Activated gamma-delta T cell treated with Interleukin-2 at 50 U/mL for 16 hours (primary cell): ENCODE results near the gene APBB2.

Source experiments
- DNase-seq: peaks from one replicate; pipeline ENCODE4 v3.0.0-alpha.2; 2020

Gene APBB2

GRCh38 chr4:41185614-41186592, 28.4 kb downstream of the APBB2 start:
- DNase-seq = no peak

DNA sequence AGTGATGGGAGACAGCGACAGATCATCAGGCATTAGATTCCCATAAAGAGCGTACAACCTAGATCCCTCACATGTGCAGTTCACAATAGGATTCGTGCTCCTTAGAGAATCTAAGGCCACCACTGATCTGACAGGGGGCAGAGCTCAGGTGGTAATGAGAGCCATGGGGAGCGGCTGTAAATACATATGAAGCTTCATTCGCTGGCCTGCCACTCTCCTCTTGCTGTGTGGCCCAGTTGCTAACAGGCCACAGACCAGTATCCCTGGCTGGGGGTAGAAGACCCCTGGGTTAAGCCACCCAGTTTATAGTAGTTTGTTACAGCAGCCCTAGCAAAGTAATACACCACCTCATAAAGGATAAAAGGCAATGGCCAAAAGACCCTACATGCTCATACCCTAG, 30.3 kb downstream of the APBB2 start:
- no peak for DNase-seq

- no peak for DNase-seq
Observed at GRCh38 chr4:41183021-41183553, 31.3 kb downstream of the APBB2 start.

- DNase-seq = no peak
Observed at GRCh38 chr4:41181037-41181436, 33.3 kb downstream of the APBB2 start.

GRCh38 chr4:41179498-41180195, 34.7 kb downstream of the APBB2 start:
- no peak for DNase-seq

DNA sequence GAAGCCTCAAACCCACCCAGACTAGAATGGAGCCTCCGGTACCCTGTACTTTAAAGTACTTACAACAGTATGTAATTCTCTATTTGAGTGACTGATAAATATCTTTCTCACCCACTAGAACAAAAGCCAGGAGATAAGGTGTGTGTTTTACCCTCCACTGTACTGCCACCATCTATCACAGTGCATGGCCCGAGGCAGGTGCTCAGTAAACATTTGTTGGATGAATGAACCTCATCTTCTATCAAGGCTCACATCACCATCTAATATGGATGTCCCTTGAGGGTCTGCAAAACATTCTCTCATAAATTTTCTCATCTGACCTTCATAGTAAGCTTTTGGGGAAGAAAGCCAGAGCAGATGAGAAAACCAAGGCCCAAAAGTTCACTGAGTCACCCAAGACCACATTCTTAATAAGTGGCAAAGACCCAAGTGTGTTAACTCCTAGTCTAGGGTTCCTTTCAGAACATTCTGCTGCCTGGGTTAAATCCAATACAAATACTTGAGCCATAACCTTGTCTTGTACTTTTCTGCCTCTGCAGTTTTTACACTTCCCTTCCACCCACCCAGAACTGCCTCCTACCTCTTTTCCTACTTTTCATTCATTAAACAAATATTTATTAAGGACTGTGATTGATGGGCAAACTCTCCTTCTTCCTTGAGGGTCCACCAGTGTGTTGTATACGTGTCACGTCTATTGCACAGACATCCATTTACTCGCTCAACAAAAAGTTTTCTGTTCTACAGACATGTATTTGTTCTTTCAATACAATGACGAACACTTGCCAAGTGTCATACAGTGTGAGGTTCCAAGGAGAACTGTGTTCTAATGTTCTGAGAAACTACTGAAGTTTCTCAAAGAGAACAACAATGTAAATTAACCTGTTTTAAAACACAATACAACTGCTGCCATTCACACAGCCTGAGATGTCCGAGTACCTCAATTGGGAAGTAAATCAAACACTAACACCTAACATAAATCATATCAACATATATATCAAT, 35.7 kb downstream of the APBB2 start:
- DNase-seq = no peak

DNA sequence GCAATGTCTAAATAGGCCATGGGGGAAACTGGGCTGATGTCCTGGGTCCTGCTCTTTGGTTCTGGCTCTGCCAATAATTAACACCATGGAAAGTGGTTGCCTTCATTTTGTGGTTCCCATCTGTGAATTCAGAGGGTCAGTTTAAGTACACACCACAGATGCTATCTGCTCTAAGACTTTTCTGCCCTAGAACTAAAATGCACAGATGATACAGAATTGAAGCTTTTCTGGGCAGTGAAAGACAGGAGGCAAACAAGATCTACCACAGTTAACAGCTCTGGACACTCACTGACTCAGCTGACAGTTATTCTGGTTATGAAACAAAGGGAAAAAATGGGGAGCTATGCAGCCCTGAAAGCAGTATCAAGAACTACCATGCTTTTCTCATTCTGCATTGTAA, 37.3 kb downstream of the APBB2 start:
- DNase-seq = no peak

DNA sequence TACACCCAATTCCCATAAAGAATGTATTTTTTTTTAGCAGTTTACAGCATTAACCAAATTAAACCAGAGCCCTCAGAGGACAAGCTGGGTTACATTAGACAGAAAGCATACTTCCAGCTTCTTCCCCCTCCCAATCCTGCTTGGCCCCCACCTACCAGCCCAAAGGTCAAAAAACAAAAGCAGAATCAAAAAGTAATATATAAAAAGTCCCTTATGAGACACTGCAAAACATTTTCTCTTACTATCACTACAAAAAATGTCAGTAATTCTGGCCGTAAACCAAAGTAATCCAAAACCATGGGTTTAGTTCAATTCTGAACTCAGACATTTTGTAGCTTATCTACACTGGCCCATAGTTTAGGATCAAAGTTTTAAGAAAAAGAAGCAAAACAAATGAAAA, 38.0 kb downstream of the APBB2 start:
- DNase-seq = no peak

DNA sequence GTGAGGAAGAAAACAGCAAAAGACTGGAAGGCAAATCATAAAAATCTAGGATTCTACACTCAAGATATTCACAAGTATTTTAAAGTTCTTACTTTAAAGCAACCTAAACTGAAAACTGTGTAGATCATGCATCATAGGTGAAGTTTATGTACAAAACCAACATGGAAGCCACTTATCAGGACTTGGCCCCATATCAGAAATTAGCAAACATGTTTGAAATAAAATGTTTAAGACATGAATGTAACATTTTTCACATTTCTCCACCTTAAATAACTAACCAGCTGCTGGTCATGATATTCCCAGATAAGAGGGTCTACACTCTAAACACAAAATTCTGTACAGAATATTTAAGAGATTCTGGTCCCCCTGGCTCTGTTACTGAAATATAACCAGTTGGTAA, 38.5 kb downstream of the APBB2 start:
- no peak for DNase-seq

- DNase-seq = no peak
Observed at GRCh38 chr4:41174444-41174843, 39.9 kb downstream of the APBB2 start.

DNA sequence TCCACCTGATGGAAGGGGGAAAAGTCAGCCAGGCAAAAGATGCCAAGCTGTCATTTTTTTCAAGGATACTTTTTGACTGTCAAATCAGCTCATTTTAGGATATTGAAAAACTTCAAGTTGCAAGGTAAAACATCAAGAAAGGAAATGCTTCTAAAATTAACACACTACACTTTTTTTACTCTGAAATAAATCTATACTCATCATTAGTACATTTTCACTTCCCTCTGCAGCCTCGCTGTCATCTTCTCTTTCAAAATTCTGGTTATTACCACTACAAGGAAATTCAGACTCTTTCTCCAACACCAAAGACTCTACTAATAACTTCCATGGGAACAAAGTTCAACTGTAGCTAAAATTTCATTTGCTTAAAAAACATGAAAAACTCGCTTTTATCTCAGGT, 41.6 kb downstream of the APBB2 start:
- DNase-seq = no peak

GRCh38 chr4:41169256-41169800, 45.0 kb downstream of the APBB2 start:
- no peak for DNase-seq

DNA sequence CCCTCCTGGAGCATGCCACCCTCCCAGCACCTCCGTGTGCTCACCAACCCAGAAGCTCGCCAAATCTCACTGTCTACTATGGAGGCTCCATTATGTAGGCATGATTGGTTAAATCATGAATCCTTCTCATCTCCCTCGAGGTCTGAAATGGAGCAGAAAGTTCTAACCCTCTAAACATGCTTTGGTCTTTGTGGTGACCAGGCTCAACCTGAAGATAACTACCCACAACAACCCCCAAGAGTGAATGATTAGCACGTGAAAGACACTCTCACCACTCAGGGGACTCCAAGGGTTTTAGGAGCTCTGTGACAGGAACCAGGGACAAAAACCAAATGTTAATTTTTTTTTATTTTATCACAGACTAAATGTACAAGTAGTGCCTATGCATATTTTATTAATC, 47.2 kb downstream of the APBB2 start:
- no peak for DNase-seq

DNA sequence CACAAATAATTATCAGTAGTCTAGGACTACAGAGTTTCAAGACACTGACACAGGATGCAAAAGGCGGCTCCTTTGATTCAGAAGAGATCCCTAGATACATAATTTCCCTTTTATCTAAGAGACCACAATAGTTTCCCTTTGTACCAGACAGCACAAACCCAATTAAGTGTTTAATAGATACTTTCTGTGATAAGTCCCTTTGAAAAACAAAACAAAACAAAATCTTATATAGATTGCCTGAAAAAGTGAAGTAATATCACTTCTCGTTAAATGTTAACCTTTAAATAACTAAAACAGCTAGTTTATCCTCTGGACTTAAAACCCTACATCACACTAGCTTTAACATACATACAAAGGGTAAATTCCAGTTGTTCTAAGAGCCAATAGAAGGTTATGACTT, 49.9 kb downstream of the APBB2 start:
- DNase-seq = no peak

DNA sequence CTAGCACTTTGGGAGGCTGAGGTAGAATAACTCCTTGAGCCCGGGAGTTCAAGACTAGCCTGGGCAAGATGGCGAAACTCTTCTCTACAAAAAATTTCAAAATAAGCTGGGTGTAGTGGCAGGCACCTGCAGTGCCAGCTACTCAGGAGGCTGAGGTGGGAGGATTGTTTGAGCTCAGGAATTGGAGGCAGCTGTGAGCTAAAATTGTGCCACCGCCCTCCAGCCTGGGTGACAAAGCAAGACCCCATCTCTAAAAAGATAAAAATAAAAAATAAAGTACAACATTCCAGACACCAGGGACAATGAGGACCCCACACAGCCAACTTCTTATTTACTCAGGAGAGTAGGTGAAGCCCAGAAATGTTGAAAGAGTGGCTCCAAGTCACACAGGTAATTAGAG, 53.0 kb downstream of the APBB2 start:
- no peak for DNase-seq

DNA sequence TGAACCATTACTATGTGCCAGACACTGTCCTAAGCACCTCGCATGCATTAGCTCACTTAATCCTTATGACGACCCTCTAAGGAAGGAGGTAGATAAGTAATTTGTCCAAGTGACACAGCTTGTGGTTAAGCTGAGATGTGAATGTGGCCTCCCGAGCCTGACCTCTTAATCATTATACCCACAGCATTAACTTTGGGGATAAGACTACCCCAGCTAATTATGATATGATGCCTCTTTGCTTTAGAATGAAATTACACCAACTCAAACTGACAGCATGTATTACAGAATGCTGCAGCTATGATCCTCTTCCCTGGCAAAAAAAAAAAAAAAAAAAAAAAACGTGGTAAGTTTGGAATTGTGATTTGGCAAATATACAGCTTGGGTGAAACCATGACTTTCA, 53.5 kb downstream of the APBB2 start:
- DNase-seq = no peak

- no peak for DNase-seq
Observed at GRCh38 chr4:41160012-41160789, 54.1 kb downstream of the APBB2 start.

DNA sequence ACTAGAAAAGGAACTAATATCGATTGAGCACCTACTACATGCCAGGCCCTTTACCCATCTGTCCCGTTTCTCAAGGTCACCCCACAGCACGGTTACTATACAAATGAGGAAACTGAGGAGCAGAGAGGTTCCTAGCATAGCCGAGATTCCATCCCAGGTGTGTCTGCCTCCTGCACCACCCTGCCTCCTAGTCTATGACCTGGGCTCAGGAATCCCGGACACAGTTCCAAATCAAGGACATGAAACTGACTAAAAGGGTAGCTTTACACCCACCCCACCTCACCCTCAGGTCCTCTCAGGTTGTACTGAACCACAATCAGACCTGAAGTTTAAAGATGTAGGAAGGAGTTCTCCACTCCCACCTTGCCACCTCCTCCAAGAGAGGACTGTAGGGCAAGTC, 55.6 kb downstream of the APBB2 start:
- no peak for DNase-seq

GRCh38 chr4:41158274-41158673, 56.1 kb downstream of the APBB2 start:
- no peak for DNase-seq

DNA sequence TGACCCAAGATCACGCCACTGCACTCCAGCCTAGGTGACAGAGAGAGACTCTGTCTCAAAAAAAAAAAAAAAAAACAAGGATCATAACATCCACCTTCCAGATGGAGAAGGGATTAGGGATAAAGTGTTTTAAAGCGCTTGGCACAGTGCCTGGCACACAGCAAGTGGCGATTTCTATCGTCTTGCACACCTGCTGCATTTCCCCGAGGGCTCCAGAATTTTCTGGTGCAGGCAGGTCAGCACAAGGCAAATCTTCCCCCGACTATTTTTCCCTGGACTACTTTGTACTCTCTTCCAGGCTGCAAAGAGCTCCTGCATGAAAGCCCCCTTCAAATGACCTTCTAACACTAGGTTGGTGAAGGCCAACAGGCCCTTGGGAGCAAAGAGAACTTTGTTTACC, 57.3 kb downstream of the APBB2 start:
- no peak for DNase-seq

DNA sequence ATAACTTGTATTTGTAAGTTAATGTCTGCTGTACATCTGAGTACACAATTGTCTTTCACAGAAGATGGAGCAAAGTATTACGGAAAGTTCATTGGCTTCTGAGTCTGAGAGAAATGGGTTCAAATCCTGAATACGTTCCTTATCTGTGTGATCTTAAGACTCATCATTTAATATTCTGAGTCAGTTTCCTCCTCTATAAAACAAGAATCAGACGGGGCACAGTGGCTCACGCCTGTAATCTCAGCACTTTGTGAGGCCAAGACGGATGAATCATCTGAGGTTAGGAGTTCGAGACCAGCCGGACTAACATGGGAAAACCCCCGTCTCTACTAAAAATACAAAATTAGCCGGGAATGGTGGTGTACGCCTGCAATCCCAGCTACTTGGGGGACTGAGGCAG, 57.8 kb downstream of the APBB2 start:
- DNase-seq = no peak
